Stimulated activated CD8-positive, alpha-beta memory T cell treated with anti-CD3 and anti-CD28 coated beads, Interleukin-2, amount 100 ng/mL, for 1 hour (primary cell): ENCODE data around the gene CCDC91.
"Not testable (repeated sequence)": the region's sequence is repeated elsewhere in the genome, so short reads cannot be mapped to it uniquely, and the experiment has no call there.

Experiments used
- DNase-seq, 2 donors: peaks; one replicate each; pipeline ENCODE4 v3.0.0-alpha.2; 2020; ENCODE audit warnings: low read depth in 2 of 2

CCDC91 gene

DNA sequence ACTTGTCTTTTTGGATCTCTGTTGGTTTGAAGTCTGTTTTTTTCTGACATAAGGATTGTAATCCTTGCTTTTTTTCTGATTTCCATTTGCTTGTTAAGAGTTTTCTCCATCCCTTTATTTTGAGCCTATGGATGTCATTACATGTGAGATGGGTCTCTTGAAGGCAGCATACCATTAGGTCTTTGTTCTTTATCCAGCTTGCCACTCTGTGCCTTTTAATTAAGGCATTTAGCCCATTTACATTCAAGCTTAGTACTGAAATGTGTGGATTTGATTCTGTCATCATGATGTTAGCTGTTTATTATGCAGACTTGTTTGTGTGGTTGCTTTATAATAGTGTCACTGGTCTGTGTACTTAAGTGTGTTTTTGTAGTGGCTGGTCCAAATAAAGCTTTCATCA, 100.0 kb downstream of the CCDC91 start:
- no peak for DNase-seq

DNA sequence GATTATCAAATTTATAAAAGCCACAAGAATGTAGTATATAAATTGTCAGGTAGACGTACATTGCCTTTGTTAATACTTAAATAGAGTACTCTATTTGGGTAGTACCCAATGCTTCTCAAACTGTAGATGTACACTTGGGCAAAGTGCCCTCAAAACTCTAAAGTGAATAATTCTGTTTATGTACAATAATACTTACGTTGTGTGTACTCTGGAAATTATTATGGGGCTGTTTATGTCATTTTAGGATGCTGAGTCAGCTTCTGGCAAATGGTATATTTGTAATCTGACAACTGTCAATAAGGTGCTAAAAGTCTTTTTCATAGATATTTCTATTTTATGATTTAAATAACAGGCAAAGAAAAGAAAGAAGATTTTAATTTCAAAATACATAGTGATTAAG, 102.4 kb downstream of the CCDC91 start:
- no peak for DNase-seq

DNA sequence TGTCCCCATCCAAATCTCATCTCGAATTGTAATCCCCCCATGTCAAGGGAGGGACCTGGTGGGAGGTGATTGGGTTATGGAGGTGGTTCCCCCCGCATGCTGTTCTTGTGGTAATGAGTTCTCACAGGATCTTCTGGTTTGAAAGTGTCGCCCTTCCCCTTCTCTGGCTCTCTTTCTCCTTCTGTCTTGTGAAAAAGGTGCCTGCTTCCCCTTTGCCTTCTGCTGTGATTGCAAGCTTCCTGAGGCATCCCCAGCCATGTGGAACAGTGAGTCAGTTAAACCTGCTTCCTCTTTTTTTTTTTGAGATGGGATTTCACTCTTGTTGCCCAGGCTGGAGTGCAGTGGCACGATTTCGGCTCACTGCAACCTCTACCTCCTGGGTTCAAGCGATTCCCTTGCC, 104.0 kb downstream of the CCDC91 start:
- DNase-seq: no peak

DNA sequence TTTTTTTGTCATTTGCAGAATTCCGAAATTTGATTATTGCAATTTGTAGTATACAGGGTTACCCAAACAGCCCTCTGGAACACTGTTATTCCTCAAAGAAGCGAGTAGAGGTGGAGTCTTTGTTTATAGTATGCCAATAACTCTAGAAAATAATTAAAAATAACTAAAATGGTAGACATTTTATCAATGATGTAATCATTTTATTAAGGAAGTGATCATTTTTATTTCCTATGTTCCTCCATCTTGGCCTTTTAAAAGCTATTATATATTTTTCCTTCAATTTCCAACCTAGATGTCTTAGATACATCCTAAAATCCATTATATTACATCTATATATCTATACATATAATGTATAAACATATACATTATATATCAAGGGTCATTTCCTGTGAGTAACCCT, 106.0 kb downstream of the CCDC91 start:
- DNase-seq: no peak

DNA sequence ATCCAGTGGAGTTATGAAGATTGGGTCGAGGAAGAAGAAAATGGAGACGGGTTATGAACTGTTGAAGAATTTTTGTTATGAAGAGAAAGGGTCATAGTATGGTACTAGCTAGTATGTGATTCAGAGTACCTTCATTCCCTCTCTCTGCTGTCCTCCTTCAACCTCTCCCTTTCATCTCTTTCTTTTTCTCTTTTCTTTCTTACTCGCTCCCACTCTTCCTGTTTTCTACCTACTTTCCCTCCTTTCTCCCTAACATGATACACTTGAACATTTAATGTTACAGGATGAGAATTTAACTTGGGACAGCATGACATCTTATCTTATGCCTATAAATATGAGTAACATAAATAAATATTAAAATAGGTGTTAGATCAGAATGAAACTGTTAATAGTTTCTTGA, 112.9 kb downstream of the CCDC91 start:
- no peak for DNase-seq

DNA sequence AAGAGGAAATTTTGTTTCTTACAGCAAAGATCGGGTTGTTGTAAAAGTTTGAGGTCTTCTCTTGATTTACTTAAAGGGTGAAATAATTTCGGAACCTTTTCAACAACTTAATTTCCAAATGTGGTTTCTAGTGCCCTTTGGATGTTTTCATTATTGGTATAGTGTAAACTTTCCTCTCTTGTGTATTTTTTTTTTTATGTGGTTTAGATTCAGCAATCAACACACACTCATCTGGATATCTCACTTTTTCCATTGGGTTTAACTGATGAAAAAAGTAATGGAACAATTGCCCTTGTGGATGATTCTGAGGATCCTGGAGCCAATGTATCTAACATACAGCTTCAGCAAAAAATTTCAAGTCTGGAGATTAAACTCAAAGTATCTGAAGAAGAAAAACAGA, 116.3 kb downstream of the CCDC91 start:
- no peak for DNase-seq

DNA sequence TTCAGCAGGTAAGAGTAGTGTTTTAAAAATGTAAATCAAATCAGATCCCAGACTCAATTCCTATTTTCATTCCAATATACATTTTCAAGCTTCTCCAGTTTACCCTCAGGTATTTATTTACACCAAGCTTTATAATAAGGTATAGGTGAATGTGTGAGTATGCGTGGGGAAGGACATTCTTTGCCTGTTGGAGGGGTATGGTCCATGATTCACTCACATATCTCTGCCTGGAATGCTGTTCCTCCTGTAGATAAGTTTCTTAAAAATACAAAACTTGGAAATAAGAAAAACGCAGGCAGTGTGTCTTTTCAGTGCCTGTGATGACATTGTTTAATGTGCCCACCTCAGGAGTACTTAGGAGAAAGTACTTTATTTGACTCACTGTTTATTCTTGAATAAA, 118.6 kb downstream of the CCDC91 start:
- DNase-seq: no peak

DNA sequence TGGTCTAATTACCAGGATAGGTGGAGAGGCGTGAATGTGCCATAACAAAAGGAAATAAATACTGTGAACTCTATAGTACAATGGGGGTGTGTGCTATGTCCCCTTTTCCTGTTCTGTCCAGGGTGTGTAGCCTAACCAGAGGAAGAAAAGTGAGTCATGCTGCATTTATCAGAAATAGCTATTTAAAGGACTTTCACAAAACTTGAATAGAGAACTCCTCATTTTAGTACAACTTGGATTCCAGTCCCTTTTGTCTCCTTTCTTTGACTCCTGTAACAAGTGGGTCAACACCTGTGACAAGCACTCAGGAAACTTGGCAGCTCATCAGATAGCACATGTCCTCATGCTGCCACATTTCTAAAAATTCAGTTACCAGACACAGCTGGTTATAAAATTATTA, 123.4 kb downstream of the CCDC91 start:
- DNase-seq: no peak

DNA sequence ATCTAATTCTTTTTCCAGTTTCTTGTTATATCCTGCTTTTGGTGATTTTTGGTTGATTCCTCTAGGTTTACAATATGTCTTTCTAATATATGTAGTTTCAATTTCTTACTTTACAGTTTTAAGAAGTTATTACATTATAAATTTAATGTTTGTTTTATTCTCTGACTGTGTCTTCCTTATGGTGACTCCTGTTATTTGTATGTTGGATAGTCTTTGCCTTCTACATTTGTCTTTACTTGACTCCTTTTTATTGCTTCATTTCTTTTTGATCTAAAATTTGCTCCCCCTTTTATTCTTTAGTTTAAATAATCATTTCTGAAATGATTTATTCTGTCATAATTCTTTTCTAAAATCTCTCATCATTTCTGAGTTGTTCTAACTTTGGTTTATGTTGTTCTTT, 125.8 kb downstream of the CCDC91 start:
- no peak for DNase-seq

DNA sequence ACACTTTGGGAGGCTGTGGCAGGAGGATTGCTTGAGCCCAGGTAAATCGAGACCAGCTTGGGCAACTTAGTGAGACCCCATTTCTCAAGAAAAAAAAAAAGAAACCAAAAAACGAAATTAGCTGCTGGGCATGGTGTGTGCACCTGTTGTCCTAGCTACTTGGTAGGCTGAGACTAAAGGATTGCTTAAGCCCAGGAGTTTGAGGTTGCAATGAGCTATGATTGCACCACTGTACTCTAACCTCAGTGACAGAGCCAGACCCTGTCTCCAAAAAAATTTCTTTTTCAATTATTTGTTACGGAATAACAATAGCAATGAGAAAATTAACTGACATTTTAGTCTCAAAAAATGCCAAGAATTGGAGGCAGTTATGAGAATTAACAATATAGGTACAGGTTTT, 128.0 kb downstream of the CCDC91 start:
- DNase-seq: no peak

DNA sequence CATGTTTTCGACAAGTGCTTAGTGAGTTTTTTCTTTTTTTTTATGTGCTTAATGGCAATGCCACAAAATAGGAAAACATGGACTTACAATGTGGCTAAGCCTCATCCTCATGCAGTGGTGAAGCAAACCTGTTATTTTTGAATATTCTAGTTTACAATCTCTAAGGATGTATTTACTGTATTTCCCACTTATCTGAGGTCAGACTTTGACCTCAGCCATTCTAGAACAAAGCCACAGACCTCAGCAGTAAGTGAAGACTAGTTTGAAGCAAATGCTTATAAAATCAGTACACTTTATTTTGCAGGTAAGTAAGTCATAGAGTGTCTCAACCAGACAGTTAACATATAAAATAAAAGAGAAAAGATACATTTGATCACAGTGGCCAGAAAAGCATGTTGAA, 130.1 kb downstream of the CCDC91 start:
- no peak for DNase-seq

DNA sequence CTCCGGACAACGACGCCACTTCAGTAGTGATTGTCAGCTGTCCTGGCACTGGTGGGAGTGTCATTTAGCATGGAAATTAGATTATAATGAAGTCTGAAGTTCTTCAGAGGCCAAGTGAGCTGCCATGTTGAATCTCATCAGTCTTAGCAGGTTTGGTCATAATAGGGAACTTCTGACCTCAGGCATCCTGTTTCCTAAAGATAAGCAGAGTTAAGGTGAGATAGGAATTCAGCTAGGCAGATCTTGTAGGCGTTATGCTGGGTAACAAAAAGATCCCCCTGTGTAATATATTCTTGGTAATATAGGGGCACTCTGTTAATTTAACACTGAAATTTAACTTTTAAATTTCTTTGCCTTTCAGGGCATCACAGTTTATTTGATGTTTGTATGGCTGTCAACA, 137.5 kb downstream of the CCDC91 start:
- no peak for DNase-seq

DNA sequence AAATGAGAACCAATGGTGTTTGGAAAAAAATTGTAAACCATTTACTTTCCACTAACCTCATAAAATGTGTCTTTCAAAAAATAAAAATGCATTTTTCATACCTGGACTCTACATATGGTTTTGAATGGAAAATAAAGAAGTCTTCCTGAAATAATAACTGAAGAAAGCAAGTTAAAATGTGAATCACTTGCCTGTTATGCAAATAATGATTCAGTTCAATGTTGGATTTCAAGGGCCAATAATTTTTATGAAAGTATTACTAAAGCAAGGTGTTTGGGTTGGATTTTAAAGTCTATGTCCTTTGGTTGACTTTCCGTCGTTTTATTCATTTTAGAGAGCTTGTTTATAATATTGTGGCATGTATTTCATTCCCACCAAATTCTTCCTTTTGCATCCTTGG, 138.7 kb downstream of the CCDC91 start:
- DNase-seq: no peak

DNA sequence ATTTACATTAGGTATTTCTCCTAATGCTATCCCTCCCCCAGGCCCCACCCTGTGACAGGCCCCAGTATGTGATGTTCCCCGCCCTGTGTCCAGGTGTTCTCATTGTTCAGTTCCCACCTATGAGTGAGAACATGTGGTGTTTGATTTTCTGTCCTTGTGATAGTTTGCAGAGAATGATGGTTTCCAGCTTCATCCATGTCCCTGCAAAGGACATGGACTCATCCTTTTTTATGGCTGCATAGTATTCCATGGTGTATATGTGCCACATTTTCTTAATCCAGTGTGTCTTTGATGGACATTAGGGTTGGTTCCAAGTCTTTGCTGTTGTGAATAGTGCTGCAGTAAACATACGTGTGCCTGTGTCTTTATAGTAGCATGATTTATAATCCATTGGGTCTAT, 139.5 kb downstream of the CCDC91 start:
- not testable (repeated sequence) for DNase-seq

DNA sequence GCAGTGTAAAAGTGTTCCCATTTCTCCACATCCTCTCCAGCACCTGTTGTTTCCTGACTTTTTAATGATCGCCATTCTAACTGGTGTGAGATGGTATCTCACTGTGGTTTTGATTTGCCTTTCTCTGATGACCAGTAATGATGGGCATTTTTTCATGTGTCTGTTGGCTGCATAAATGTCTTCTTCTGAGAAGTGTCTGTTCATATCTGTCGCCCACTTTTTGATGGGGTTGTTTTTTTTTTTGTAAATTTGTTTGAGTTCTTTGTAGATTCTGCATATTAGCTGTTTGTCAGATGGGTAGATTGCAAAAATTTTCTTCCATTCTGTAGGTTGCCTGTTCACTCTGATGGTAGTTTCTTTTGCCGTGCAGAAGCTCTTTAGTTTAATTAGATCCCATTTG, 140.0 kb downstream of the CCDC91 start:
- DNase-seq: not testable (repeated sequence)

DNA sequence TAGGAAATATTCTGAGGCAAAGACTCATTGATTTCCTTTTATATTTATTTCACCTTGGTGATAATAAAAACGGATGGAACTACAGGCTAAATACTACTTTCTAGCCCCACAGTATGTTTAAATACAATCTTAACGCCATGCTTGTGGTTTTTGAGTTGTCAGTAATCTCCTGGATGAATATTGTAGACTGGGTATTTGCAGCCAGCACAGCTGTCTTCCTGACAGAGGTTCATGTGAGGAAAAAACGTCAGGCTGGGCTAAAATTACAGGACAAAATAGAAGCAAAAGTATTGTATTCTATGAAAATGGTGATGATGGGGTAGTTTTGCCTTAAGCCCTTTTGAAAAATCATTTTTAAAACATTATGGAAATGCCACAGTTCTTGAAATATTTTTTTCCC, 140.9 kb downstream of the CCDC91 start:
- DNase-seq: no peak

DNA sequence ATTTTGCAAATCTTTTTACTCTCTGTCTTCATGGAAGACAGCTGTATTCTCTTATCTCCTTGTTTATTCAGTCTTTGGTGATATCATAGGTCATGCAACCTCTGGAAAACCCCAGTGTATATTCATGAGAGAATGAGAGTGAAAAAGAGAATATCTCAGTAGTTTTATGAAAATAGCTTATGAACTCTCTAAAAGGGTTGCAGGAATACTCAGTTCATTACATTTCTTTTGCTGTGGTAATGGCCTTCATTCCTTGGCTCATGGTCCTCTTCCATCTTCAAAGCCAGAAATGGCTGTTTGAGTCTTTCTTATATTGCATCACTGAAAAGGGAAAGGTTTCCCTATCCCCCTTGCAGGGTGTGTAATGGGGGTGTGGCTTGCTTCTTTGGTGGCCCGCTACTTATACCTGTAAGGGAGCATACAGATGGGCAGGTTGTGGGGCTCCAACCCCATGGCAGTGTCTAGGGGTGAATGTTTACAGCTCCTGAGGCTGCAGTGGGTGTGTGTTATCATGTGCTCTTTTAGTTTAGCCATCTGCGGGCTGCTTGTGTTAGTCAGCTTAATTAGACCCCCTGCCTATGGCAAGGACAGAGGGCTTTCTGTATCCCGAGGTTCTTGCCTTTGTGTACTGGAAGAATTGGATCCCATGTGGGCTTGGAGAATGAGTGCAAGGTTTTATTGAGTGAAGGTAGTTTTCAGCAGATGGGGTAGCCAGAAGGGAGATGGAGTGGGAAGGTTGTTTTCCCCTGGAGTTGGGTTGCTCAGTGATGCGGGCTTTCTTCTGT, 150.2 kb downstream of the CCDC91 start:
- no peak for DNase-seq

DNA sequence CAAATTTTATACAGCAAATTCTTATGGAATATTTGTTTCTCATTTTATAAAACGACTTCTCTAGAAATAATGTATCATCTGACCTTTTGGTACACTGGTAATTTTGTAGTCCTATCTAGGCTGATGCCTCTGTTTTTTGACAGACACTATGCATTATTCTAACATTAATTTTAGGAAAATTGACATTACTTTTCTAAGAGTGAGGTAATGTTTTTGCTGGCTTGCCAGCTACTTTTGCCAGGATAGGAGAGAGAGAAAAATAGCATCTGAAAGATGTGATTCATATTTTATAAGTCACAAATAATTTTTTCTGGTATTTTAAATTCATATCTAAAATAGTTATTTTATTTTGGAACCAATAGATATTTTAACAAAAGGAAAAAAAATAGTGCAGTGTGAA, 153.5 kb downstream of the CCDC91 start:
- no peak for DNase-seq

DNA sequence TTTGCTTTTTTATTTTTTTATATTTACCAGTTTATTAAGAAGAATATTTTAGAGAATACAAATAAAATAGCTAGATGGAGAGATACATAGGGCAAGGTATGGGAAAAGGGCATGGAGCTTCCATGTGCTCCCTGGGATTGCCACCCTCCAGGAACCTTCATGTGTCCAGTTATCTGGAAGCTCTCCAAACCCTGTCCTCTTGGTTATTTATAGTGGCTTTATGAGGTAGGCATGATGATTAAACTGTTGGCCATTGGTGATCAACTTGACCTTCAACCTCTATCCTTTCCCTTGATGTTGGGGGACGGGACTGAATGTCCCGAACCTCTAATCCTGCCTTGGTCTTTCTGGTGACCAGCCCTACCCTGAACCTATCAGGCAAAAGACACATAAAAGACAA, 156.3 kb downstream of the CCDC91 start:
- no peak for DNase-seq

DNA sequence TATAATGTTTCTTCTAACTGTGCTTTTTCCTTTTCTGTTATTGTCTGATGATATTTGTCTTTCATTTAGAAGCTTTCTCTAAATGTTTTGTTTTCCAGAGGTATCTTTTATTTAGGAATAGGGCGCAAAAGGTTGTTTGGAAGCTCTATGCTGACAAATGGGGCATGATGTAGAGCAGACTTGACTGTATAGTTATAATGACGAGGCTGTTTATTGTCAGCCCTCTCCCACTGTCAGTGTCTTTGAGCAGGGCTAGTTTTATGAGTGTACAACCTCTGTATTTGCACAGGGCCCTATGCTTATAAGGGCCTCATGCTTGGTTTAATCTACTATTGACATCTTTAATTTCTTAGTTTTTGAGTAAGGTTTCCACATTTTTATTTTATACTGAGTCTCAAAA, 158.9 kb downstream of the CCDC91 start:
- DNase-seq: no peak

DNA sequence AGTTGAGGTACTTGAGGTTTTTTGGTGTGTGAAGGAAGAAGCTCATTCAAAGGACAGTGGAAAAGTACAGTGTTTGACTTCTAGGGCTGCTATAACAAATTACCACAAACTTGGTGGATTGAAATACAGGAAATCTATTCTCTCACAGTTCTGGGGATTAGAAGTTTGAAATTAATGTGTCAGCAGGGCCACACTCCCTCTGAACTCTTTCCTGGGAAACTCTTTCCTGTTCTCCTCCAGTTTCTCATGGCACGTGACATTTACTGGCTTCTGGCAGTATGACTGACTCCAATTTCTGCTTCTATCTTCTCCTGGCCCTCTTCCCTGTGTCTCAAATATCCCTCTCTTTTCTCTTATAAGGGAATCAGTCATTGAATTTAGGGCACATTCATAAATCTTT, 160.2 kb downstream of the CCDC91 start:
- DNase-seq: no peak

DNA sequence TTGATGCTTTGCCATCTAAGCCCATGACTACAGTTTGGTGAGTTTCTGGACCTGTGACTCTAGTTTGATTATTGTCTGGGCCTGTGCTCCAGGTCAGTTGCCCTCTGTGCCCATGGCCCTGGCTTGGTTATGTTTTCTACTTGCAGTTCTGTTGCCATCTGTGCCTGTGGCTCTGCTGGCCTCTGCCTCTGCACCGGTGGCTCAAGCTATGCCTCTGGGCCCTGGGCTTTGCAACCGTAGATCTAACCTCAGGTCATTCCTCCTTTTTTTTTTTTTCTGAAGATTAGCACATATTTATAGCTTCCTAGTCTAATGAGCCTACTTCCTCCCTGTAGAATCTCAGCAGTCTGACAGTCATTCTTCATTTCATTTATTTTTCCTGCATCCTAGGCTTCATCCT, 161.2 kb downstream of the CCDC91 start:
- DNase-seq: no peak

DNA sequence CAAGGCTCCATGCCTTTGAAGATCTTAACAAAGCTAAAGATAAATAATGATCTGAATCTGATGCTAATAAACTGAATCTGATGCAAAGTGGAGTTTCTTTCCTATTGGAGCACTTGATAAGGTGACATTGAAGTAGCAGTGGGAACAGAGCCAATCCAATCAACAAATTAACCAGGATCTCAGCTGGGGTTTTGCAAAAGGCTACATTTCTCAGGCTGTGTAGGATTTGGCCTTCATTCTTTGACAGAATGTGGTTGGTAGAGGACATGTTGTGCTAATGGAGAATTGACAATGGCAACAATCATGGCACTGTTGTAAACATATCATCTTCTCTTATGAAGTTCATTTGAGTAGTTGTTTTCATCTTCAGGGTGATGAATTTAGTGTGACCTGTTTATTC, 164.9 kb downstream of the CCDC91 start:
- no peak for DNase-seq

DNA sequence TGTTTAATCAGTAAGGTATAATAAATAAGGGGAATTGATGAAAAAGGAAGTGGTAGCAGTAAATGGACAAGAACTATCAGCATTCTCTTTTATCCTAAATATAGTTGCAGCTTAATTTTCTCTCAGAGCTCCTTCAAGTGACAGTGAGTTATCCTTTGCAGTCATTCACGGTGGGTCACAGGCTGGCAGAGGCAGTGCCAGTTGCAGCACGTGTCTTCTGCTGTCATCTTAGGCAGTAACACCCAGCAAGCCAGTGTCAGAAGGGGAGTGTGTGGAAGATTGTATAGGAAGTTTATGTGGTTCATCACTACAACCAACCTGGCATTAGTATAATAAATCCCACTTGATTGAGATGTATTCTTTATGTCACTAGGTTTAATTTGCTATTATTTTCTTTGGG, 170.0 kb downstream of the CCDC91 start:
- no peak for DNase-seq
